B cell (primary cell): ENCODE results near the gene NOS1AP. TPM values are rescaled to one million over a fixed set of nuclear protein-coding genes. Genes with fewer than 3 reads are reported as not detected.

ENCODE experiments used
- ATAC-seq: fragments of 200-7000 bp; cut with Tn5 transposase; one replicate; pipeline ENCODE4 v1.10.0; 2021; ENCODE audit warnings: low read depth, mild to moderate bottlenecking, moderate number of reproducible peaks, moderate library complexity
- CTCF ChIA-PET: fragments of 350-600 bp; sonication (Branson Sonifier 250); formaldehyde crosslinking; loops from one replicate; lab custom pipeline; 2021; ENCODE audit warnings: antibody characterized with exemption, inconsistent platforms; lab: Charles Lee
- POLR2A ChIA-PET: fragments of 350-600 bp; sonication (Branson Sonifier 250); formaldehyde crosslinking; loops from one replicate; lab custom pipeline; 2021; ENCODE audit warnings: antibody characterized with exemption; lab: Charles Lee
- DNase-seq: peaks from one replicate; pipeline ENCODE4 v3.0.0; 2013
- H2AFZ ChIP-seq: 2 replicates; pipeline ENCODE4 v1.6.1; 2012; ENCODE audit warnings: mild to moderate bottlenecking, low read depth, low read length; ENCODE audit not compliant: insufficient read depth, poor library complexity, severe bottlenecking
- H3K27ac ChIP-seq, 2 donors: 1 replicate in 1 of 2; 2 replicates in 1 of 2; pipeline ENCODE4 v1.5.1; 2012 to 2013; ENCODE audit warnings: low read length in 2 of 2, mild to moderate bottlenecking in 2 of 2, moderate library complexity in 1 of 2
- H3K27me3 ChIP-seq, 4 experiments: fragments of 200-600 bp in 1 of 4; sonication (generic) in 1 of 4; replicated peaks in 1 of 4; 1 replicate in 2 of 4; 2 replicates in 2 of 4; pipeline versions ENCODE4 v1.6.1 to v1.7.0; 2013 to 2016; ENCODE audit warnings: low read length in 3 of 4, mild to moderate bottlenecking in 2 of 4, mixed read lengths in 1 of 4, moderate library complexity in 1 of 4; ENCODE audit not compliant: insufficient read depth in 4 of 4, control insufficient read depth in 3 of 4; ENCODE audit errors: control extremely low read depth in 1 of 4
- H3K36me3 ChIP-seq, 2 experiments: replicated peaks in 1 of 2; 1 replicate in 1 of 2; 2 replicates in 1 of 2; pipeline versions ENCODE4 v1.6.1 to v1.7.1; 2013; ENCODE audit warnings: low read length in 1 of 2; ENCODE audit not compliant: insufficient read depth in 2 of 2, control insufficient read depth in 1 of 2; ENCODE audit errors: control extremely low read depth in 1 of 2, extremely low read depth in 1 of 2
- H3K4me1 ChIP-seq, 2 donors: fragments of 200-600 bp in 1 of 2; sonication (generic) in 1 of 2; 1 replicate in 1 of 2; 2 replicates in 1 of 2; pipeline versions ENCODE4 v1.5.1 to v1.6.1; 2013 to 2017; ENCODE audit warnings: low read length in 2 of 2; ENCODE audit not compliant: control insufficient read depth in 2 of 2, insufficient read depth in 2 of 2
- H3K4me2 ChIP-seq: replicated peaks from 2 replicates; pipeline ENCODE3; 2012; ENCODE audit warnings: mild to moderate bottlenecking, low read depth, low read length; ENCODE audit not compliant: poor library complexity, severe bottlenecking
- H3K4me3 ChIP-seq, 5 experiments: fragments of 200-600 bp in 1 of 5; sonication (generic) in 1 of 5; 1 replicate in 3 of 5; 2 replicates in 2 of 5; pipeline versions ENCODE4 v1.5.1 to v1.7.0; 2011 to 2016; ENCODE audit warnings: low read length in 4 of 5, mild to moderate bottlenecking in 4 of 5, low read depth in 2 of 5, control low read depth in 1 of 5, moderate library complexity in 1 of 5; ENCODE audit not compliant: insufficient read depth in 1 of 5; ENCODE audit errors: control extremely low read depth in 1 of 5, extremely low read depth in 1 of 5
- H3K79me2 ChIP-seq: fragments of 200-600 bp; sonication (generic); one replicate; pipeline ENCODE4 v1.6.0; 2016; ENCODE audit warnings: low read length; ENCODE audit not compliant: control insufficient read depth, insufficient read depth
- H3K9ac ChIP-seq: fragments of 200-600 bp; sonication (generic); 2 replicates; pipeline ENCODE4 v1.6.1; 2017; ENCODE audit warnings: mild to moderate bottlenecking, low read length, moderate library complexity
- H3K9me3 ChIP-seq, 3 donors: one replicate each; pipeline versions ENCODE4 v1.6.1 to v1.7.1; 2013; ENCODE audit warnings: low read length in 2 of 3; ENCODE audit not compliant: control insufficient read depth in 2 of 3, insufficient read depth in 1 of 3; ENCODE audit errors: control extremely low read depth in 1 of 3
- H4K20me1 ChIP-seq: 2 replicates; pipeline ENCODE4 v1.6.0; 2012; ENCODE audit warnings: mild to moderate bottlenecking, low read length; ENCODE audit not compliant: insufficient read depth, control insufficient read depth, poor library complexity, severe bottlenecking
- H3K27ac Mint-ChIP-seq: one replicate; pipeline ENCODE4 v1.8.0; 2021; ENCODE audit warnings: mixed read lengths
- H3K27me3 Mint-ChIP-seq: one replicate; pipeline ENCODE4 v1.8.0; 2021; ENCODE audit warnings: mixed read lengths
- H3K4me1 Mint-ChIP-seq: one replicate; pipeline ENCODE4 v1.8.0; 2021; ENCODE audit warnings: mixed read lengths
- H3K4me3 Mint-ChIP-seq: one replicate; pipeline ENCODE4 v1.8.0; 2021; ENCODE audit warnings: mixed read lengths
- H3K9me3 Mint-ChIP-seq: one replicate; pipeline ENCODE4 v1.8.0; 2022; ENCODE audit warnings: mixed read lengths; ENCODE audit not compliant: insufficient read depth
- CTCF ChIP-seq: fragments of 200-600 bp; IDR thresholded peaks from one replicate; pipeline ENCODE4 v1.8.0; 2022; ENCODE audit warnings: antibody characterized with exemption, mild to moderate bottlenecking
- EZH2 ChIP-seq: IDR thresholded peaks from 2 replicates; pipeline ENCODE4 v1.6.1; 2012; ENCODE audit warnings: borderline replicate concordance, low read depth, mild to moderate bottlenecking, moderate library complexity, low read length; ENCODE audit not compliant: insufficient read depth, poor library complexity, severe bottlenecking
- WGBS: methylation state at CpG from one replicate; pipeline ENCODE4 v1.1.5; 2013; ENCODE audit warnings: missing lambda C conversion rate; ENCODE audit not compliant: insufficient coverage; 5-methylcytosine and 5-hydroxymethylcytosine counted together
- intact Hi-C: fragments of 100-400 bp; cut with micrococcal nuclease; formaldehyde crosslinking; loops from one replicate; pipeline ENCODE4 v1.10.0; 2022
- polyA plus RNA-seq: library from polyadenylated mRNA; depleted of rRNA; stranded (reverse); fragments of >200 nt; gene quantifications from 2 replicates; pipeline ENCODE4 v1.2.3, GENCODE V29; 2012
- total RNA-seq, 2 donors: library from RNA; stranded (reverse); fragments of 120-200 nt in 1 of 2; gene quantifications; 1 replicate in 1 of 2; 2 replicates in 1 of 2; pipeline versions ENCODE4 v1.2.3 to v1.2.4, GENCODE V29; 2013 to 2022

The NOS1AP gene
- total and polyA plus RNA-seq, 2 donors (not counting 1 experiment from before 2014, with no cell fraction given): 0.32 TPM; not detected in 1

GRCh38 chr1:162185314-162186025 is 116.0 kb downstream of the NOS1AP start:
- no peaks in the 10 kb centered on the region for H3K4me1 Mint-ChIP-seq
- H2AFZ ChIP-seq: no peak overlapping the region
- no peaks in the 10 kb centered on the region for H3K27me3 ChIP-seq
- POLR2A ChIA-PET: no interaction called here
- no peaks in the 10 kb centered on the region for H3K79me2 ChIP-seq
- H3K27ac ChIP-seq: no peak overlapping the region
- H3K36me3 ChIP-seq: no peaks in the 10 kb centered on the region
- no peaks in the 10 kb centered on the region for H3K4me1 ChIP-seq
- WGBS: 100% methylated on average over 2 of the region's 4 CpGs
- no peak overlapping the region for H3K27ac Mint-ChIP-seq
- H3K9me3 ChIP-seq: peaks cover 0 to 3% (median 3%) of the 10 kb centered on the region in 3 donors
- H3K27me3 Mint-ChIP-seq: peaks cover 6% of the 10 kb centered on the region
- TF ChIP-seq EZH2: no peak
- TF ChIP-seq CTCF: no peak
- H3K9me3 Mint-ChIP-seq: no peaks in the 10 kb centered on the region
- H3K4me3 Mint-ChIP-seq: no peak overlapping the region
- ATAC-seq: no peak
- no peaks in the 10 kb centered on the region for H4K20me1 ChIP-seq
- intact Hi-C loops: no loop called here
- H3K4me3 ChIP-seq: no peak overlapping the region
- CTCF ChIA-PET: no interaction called here
- DNase-seq: no peak
- H3K4me2 ChIP-seq: no peak overlapping the region
- H3K9ac ChIP-seq: no peak overlapping the region

- ChIA-PET POLR2A (no interaction called here), CTCF (no interaction called here)
- H3K27ac Mint-ChIP-seq: no peak overlapping the region
- H3K9me3 Mint-ChIP-seq: no peaks in the 10 kb centered on the region
- Histone ChIP-seq H3K4me2 (no peak overlapping the region), H3K9ac (no peak overlapping the region), H3K4me3 (no peak overlapping the region), H3K27ac (no peak overlapping the region), H3K36me3 (no peaks in the 10 kb centered on the region), H3K27me3 (no peaks in the 10 kb centered on the region), H4K20me1 (no peaks in the 10 kb centered on the region), H3K4me1 (no peaks in the 10 kb centered on the region), H2AFZ (no peak overlapping the region), H3K9me3 (peaks cover 0 to 3% (median 3%) of the 10 kb centered on the region in 3 donors), H3K79me2 (no peaks in the 10 kb centered on the region)
- H3K27me3 Mint-ChIP-seq: peaks cover 6% of the 10 kb centered on the region
- no CpG with 5 or more reads among the region's 1 CpG for WGBS
- no peak for ATAC-seq
- no peak for TF ChIP-seq CTCF
- no peak for TF ChIP-seq EZH2
- intact Hi-C loops: no loop called here
- no peak for DNase-seq
- no peak overlapping the region for H3K4me3 Mint-ChIP-seq
- H3K4me1 Mint-ChIP-seq: no peaks in the 10 kb centered on the region
Measured at GRCh38 chr1:162186026-162186374, 116.5 kb downstream of the NOS1AP start.
